EH (cell line): ENCODE data around the gene SPATA31C1.
A peak's percentile ranks its signal among the peaks of the same experiment; 100 is the strongest.
"Not testable (repeated sequence)": the region's sequence is repeated elsewhere in the genome, so short reads cannot be mapped to it uniquely, and the experiment has no call there.

ENCODE experiments used
- DNase-seq: peaks from one replicate; pipeline ENCODE4 v3.0.0-alpha.2; 2015; ENCODE audit warnings: low read depth

The SPATA31C1 gene

GRCh38 chr9:87886933-87887505 is 30.7 kb upstream of the SPATA31C1 start:
- no peak for DNase-seq

- DNase-seq, result no peak
These were observed 29.9 kb upstream of the SPATA31C1 start for GRCh38 chr9:87887661-87888480.

GRCh38 chr9:87888501-87888900 is 29.3 kb upstream of the SPATA31C1 start:
- no peak for DNase-seq

GRCh38 chr9:87889065-87889881 is 28.5 kb upstream of the SPATA31C1 start:
- no peak for DNase-seq

GRCh38 chr9:87889882-87890252 is 27.9 kb upstream of the SPATA31C1 start:
- no peak for DNase-seq

- DNase-seq, result no peak
These were observed 26.9 kb upstream of the SPATA31C1 start for GRCh38 chr9:87890837-87891236.

- DNase-seq, result no peak
These were observed 26.0 kb upstream of the SPATA31C1 start for GRCh38 chr9:87891754-87892153.

- DNase-seq, result no peak
These were observed 24.8 kb upstream of the SPATA31C1 start for GRCh38 chr9:87892956-87893355.

- DNase-seq, result peak; percentile 52
These were observed 22.6 kb upstream of the SPATA31C1 start for GRCh38 chr9:87894998-87895625.

- DNase-seq, result no peak
These were observed 20.9 kb upstream of the SPATA31C1 start for GRCh38 chr9:87896891-87897290.

- peak; percentile 58 for DNase-seq
These were observed 19.6 kb upstream of the SPATA31C1 start for GRCh38 chr9:87898151-87898550.

- DNase-seq, result not testable (repeated sequence)
These were observed 15.4 kb upstream of the SPATA31C1 start for GRCh38 chr9:87902371-87902770.

GRCh38 chr9:87909310-87910041 is 8.3 kb upstream of the SPATA31C1 start:
- no peak for DNase-seq

- no peak for DNase-seq
These were observed 6.9 kb upstream of the SPATA31C1 start for GRCh38 chr9:87910821-87911220.

- DNase-seq, result not testable (repeated sequence)
These were observed 1.3 kb downstream of the SPATA31C1 start for GRCh38 chr9:87919013-87919412.

- DNase-seq, result not testable (repeated sequence)
These were observed 3.8 kb downstream of the SPATA31C1 start for GRCh38 chr9:87921561-87921960.

- not testable (repeated sequence) for DNase-seq
These were observed 5.2 kb downstream of the SPATA31C1 start for GRCh38 chr9:87923012-87923411.

GRCh38 chr9:87924851-87925250 is 7.1 kb downstream of the SPATA31C1 start:
- DNase-seq, result not testable (repeated sequence)

GRCh38 chr9:87929152-87929551 is 11.4 kb downstream of the SPATA31C1 start:
- not testable (repeated sequence) for DNase-seq

GRCh38 chr9:87934444-87934843 is 16.7 kb downstream of the SPATA31C1 start:
- not testable (repeated sequence) for DNase-seq

GRCh38 chr9:87937352-87937751 is 19.6 kb downstream of the SPATA31C1 start:
- not testable (repeated sequence) for DNase-seq

GRCh38 chr9:87937918-87938317 is 20.2 kb downstream of the SPATA31C1 start:
- DNase-seq, result not testable (repeated sequence)
